Activated naive CD8-positive, alpha-beta T cell treated with anti-CD3 and anti-CD28 coated beads, Interleukin-2, amount 50 U/mL, for 16 hours (primary cell): ENCODE measurements around the gene RPS2.

Experiments used
- DNase-seq: peaks from one replicate; pipeline ENCODE4 v3.0.0-alpha.2; 2020; ENCODE audit warnings: low read depth, low spot score

RPS2 gene

DNA sequence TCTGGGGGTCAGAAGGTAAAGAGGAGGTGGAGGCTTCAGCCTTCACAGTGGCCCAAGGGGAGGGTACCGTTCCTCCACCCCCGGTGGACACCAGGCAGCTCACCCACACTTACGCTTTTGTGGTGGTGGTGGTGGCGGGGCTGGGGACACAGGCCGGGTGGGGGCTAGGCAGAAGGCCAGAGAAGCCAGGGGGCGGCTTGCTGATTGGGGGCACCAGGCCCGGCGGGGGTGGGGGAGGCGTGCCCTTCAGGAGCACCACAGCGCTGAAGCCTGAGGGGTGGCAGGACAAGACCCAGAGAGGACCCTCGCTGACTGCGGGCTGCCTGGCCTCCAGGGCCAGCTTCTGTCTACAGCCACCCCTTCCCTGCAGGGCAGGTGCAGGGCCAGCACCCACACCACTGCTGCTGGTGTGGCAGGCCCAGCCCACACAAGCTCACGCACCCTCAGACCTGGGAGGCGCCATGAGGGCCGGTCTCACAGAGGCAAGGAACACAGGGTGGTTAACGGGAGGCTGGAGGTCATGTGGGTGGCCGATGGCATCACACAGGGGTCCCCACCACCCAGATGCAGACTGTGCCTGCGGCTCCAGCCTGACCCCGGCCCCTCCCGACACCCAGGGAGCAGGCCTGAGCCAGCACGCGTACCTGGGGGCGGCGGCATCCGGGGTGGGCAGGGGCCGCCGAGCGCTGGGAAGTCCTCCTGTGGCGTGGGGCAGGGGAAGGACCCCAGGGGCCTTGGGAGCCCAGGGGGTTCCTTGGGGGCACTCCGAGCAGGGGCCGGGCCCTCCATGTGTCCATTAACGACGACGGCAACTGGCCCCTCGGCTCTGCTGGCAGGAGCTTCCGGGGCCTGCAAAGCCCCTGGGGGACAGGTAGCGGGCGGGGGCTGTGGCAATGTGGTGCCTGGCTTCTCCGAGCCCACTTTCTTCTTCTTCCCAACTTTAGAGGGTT, 34.5 kb upstream of the RPS2 start:
- DNase-seq = no peak

DNA sequence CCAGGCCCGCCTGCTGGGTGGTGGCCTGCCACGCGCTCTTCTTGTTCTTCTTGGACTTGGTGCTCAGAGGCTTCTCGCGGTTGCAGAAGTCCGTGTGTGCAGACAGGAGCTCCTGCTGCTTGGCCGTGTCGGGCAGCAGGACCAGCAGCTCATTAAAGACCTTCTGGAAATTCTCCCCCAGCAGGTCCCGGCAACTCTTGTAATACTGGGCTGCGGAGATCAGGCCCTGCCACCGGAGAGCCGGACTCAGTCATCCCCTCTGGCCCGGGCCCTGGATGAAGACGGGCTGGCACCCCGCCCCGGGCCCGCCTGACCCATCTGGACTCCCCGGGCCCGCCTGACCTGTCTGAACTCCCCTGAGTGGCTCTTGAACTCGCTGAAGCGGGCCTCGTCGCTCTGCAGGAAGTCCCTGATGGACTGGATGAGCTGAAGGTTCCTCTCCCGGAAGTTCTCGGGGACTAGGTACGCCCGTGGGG, 33.8 kb upstream of the RPS2 start:
- no peak for DNase-seq

DNA sequence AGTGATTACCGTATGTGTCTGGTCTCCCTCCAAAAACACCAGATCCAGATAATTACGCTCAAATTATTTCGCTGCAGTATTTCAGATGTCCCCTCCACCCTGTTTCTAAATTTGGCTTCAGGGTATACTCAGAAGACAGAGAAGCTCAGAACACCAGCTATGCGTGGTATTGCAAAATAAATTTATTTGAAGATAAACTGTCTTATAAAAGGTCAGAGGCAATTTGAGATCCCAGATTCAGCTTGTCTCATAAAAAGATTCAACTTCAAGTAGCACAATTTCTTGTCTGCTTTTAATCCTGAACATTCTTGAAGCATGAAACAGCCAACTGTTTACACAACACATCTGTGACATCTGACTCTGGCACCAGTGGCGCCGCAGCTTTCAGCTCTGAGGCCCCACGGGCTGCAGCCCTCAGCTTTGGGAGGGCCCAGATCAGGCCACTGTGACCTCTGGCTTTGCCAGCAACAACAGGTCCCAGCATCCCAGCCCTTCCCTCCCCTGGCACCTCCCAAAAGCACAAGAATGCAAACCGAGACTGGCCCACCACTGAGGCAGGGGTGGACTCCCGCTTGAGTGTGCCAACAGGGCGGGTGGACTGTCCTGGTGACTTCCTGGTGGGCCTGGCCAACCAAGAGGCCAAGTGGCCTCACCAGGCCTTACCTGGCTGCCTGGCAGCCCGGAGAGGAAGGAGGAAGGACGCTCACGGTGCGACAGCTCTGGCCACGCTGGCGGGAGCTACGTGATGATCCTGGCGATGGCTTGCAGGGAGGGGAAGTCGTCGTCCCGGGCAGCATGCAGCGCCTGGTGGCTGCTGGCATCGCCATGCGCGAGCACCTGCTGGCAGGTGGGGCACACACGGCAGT, 33.1 kb upstream of the RPS2 start:
- DNase-seq = no peak

DNA sequence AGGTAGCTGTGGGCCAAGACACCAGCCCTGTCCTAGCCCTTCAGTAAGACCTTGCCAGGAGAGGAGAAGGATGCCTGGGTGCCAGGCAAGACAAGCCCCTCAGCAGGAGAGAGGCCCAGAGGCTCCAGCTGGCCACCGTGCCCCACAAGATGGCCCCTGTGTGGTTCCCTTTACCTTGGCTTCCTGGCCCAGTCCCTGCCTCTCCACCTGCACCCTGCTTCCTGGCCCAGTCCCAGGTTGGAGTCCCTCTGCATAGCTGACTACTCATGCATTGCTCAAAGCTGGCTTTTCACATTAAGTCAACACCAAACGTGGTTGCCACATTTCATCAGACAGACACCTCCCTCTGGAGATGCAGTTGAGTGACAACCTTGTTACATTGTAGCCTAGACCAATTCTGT, 29.1 kb upstream of the RPS2 start:
- DNase-seq = no peak

DNA sequence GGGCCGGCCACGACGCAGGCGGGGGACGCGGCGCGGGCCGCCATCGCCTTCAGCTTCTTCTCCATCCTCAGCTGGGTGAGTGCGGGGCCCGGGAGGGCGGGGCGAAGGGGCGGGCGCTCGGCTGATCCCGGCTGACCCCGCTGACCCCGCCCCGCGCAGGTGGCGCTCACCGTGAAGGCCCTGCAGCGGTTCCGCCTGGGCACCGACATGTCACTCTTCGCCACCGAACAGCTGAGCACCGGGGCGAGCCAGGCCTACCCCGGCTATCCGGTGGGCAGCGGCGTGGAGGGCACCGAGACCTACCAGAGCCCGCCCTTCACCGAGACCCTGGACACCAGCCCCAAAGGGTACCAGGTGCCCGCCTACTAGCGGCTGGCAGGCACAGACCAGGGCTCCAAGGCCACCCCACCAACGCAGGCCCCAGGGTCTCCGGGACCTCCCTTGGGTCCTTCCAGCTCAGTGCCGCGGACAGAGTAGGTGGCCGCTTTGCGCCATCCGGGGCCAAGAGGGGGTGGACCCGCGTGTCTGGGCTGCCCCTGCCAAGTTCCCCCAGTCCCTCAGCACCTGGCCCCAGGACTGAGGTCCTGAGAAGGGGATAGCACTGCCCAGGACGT, 28.2 kb upstream of the RPS2 start:
- no peak for DNase-seq

DNA sequence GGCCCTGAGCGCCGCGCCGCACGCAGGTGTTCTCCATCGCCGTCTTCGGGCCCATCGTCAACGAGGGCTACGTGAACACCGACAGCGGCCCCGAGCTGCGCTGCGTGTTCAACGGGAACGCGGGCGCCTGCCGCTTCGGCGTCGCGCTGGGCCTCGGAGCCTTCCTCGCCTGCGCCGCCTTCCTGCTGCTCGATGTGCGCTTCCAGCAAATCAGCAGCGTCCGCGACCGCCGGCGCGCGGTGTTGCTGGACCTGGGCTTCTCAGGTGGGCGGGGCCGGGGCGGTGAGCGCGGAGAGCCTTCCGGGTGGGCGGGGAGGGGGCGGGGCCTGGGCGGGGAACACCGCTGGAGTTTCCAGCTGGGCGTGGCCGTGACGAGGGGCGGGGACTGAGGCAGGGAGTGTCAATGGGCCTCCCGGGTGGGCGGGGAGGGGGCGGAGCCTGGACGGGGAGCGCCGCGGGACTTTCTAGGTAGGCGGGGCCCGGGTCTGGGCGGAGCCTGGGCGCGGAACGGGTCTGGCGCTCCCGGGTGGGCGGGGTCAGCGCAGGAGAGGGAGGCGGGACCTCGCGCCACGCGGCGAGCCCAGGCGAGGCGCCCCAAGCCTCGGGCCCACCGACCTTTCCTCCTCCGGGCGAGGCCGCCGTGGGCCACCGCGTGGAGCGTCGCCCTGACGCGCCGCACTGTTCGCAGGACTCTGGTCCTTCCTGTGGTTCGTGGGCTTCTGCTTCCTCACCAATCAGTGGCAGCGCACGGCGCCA, 27.5 kb upstream of the RPS2 start:
- DNase-seq = peak; percentile 94

DNA sequence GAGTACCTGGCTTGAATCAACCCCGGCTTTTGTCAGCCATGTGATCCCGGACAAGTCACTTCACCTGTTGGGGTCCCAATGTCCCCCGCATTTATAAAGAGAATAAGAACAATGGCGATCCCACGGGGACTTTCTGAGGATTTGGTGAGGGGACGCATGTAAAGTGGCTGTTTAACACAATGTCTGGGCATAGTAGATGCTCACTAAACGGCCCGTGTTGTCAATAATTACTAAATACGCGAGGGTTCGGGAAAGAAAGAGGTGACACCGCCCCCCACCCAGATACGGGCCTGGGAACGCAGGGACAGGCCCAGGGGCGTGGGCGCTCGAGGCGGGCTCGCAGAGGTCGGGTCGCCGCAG, 26.9 kb upstream of the RPS2 start:
- no peak for DNase-seq

DNA sequence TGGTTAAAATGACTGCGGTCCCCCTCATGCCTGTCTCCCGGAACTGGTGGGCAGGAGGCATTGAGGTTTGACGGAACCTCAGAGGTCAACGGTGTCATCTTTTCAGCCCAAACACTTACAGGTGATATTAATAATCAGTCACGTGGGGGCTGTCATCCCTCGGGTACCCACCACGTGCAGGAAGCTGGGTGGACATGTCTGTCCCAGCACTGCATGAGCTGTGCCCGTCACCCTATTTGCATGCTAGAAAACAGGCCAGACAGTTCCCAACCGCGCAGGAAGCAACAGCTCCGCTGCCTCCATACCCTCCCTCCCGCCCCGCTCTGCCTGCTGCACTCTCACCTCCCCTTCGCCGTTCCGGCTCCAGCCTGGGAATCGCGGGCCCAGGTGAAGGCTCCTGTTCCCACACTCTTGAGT, 26.5 kb upstream of the RPS2 start:
- DNase-seq = no peak

DNA sequence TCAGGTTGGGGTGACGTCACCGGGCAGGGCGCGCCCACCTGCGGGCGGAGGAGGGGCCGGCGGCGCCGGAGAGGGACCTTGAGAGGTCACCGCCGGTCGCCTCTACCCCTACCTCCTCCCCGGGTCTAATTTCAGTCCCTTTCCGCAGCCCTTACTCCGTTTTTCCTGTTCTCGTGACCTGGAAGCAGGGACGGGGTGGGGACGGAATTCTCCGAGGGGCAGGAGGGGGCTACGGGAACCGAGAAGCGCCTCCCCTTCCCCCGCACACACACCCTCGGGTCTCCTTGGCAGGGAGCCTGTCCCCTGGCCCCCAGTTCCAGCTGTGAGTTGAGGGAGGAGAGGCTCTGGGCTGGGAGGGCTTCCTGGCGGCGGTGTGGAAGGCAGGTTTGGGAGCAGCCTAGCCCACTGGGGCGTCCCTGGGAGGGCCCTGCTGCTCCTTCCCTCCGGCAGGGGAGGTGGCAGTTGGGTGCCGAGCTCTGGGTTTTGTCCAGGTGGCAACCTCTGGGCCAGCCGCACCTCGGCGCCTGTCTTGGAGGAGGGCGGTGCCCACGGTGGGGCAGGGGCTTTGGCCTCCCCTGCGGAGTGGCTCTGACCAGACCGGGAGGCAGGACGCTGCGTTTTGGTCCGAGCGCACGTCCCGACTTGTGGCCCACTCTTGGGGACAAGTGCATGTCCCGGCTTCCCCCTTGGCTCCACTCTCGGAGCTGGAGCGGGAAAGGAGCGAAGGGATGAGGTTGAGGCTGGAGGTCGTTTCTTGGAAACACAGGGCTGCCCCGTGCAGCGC, 25.9 kb upstream of the RPS2 start:
- DNase-seq = no peak

DNA sequence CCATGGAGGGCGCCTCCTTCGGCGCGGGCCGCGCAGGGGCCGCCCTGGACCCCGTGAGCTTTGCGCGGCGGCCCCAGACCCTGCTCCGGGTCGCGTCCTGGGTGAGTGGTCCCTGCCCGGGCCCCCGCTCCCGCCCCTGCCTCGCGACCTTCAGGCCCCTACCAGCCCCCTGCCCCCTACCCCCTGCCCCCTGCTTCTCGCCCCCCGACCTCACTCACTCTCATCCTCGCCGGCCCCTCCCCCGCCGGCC, 25.4 kb upstream of the RPS2 start:
- no peak for DNase-seq

DNA sequence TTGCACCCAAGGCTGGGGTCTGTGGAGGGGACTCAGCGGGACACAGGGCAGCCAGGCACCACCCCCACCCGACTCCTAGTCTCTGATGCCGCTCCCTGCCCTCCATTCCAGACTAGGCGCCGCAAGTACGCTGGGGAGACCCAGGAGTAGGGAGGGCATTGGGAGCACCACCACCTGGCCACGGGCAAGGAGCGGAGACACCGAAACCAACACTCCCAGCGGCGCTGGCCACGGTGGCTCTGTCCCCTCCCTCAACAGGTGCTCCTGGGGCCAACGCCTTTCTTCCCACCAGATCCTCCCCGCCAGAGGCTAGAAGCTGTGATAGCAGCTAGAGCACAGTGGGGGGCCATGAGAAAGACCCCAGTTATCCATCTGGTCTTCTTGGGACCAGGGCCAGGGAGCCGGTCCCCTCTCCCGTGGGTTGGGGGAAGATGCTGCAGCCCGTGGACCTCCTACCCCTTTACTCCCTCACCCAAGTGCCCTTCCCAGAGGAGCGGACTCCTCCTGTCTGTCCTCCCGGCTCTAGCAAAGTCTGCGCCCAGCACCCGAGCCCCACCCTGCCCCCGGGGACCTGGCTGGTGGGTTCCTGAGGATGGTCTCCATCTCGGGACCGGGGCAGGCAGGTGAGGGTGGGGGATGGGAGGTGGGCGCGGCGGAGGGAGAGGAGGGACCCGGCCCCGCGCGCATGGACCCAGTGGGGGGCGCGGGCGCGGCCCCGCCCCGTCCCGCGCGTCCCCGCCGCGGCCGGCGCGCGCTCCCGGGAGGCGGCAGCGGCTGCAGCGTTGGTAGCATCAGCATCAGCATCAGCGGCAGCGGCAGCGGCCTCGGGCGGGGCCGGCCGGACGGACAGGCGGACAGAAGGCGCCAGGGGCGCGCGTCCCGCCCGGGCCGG, 24.8 kb upstream of the RPS2 start, which contains the start of gene SYNGR3:
TSS of gene SYNGR3 (plus strand) at position 762 of the 892 bp plus-strand sequence. CDS start 133 bp downstream, outside the sequence.
- DNase-seq = no peak

DNA sequence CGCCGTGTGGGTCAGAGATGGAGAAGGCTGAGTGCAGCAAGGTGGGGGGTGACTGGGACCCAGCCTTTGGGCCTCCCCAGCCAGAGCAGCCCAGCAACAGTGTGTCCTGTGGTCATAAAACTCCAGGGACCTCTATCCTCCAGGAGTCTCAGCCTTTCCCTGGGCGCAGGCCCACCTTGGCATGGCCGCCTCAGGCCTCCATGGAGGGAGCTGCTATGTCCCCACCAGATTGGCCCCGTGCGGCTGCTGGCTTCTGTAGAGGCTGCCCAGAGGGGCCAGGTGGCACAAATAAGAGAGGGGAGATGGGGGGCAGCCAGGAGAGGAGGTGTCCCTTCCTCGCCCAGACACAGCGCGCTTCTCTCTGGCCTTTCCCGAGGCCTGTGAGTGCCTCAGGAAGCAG, 22.6 kb upstream of the RPS2 start:
- no peak for DNase-seq

DNA sequence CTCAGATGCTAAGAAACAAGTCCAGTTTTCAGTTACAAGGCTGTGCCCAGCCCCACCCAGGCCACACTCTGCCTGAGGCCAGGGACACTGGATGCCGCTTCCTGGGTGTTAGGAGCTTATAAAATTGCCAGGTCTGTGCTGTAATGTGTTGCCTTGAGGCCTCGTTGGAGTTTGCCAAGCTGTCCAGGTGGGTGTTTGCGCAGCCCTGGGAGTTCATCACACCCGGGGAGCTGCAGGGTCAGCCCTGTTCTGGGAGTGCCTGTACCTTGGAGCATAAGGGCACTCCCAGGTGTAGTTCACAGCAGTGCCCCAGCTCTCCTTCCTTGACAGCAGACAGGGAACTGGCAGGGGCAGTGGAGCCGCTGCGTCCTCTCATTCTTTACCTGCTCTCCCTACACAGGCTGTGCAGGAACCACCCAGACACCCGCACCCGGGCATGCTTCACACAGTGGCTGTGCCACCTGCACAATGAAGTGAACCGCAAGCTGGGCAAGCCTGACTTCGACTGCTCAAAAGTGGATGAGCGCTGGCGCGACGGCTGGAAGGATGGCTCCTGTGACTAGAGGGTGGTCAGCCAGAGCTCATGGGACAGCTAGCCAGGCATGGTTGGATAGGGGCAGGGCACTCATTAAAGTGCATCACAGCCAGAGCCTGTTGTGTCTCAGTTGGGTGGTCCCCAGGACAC, 21.0 kb upstream of the RPS2 start:
- DNase-seq = no peak

DNA sequence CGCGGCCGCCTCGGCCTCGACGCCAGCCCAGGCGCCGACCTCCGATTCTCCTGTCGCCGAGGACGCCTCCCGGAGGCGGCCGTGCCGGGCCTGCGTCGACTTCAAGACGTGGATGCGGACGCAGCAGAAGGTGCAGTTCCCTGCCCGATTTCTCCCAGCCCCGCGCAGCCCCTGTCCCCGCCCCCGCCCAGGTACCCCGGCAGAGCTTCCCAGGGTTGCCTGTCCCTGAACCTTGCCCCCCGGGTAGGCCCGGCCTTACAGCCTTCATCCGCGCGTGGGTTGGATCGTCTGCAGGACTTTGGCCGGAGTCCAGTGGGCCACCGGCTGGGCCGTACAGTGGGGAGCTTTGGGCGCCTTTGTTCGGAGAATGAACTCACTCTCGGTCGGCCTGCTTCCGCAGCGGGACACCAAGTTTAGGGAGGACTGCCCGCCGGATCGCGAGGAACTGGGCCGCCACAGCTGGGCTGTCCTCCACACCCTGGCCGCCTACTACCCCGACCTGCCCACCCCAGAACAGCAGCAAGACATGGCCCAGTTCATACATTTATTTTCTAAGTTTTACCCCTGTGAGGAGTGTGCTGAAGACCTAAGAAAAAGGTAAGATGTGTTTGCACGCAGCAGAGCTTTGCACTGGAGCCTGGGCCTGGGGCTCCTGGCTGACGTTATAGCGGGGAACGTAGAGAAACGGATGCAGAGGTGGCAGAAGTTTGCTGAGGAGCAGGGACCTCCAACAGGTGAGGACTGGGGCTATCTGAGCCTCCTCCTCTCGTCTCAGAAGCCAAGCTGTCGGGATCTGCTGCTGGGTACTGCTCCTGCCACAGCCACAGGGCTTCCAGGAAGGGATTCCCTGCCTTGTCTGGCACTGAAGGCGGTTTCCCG, 20.0 kb upstream of the RPS2 start:
- DNase-seq = no peak

DNA sequence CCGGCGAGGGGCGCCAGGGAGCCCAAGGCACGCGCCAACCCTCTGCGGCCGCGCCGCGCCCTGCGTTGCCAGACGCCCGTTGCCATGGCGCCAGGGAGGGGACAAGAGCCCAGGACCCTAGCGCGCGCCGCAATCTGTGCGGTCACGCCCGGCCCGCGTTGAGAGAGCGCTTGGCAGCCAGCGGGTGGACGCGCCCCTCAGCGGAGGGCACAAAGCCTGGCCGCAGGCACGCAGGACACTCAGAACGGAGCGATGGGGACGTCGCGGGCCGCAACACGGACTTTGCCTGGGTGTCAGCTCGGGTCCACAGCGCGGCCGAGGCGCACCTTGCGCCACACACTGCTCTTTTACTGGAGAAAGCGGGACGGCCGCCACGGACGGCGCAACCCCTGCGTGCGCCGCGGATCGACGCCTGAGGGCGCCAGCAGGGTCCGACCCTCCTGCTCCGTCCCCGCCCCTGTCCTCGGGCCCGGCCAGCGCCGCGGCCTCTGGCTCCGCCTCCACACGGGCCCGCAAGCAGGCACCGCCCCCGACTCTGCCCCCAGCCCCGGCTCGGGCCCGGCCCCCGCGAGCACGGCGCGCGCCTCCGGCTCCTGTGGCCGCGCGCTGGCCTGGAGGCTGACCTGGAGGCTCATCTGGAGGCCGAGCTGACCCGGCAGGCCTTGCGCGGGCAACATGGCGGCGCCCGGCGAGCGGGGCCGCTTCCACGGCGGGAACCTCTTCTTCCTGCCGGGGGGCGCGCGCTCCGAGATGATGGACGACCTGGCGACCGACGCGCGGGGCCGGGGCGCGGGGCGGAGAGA, 19.1 kb upstream of the RPS2 start, which contains the start of gene GFER:
TSS of gene GFER (plus strand) at position 650 of the 803 bp plus-strand sequence. CDS start at position 676, 26 bp downstream.
- no peak for DNase-seq

DNA sequence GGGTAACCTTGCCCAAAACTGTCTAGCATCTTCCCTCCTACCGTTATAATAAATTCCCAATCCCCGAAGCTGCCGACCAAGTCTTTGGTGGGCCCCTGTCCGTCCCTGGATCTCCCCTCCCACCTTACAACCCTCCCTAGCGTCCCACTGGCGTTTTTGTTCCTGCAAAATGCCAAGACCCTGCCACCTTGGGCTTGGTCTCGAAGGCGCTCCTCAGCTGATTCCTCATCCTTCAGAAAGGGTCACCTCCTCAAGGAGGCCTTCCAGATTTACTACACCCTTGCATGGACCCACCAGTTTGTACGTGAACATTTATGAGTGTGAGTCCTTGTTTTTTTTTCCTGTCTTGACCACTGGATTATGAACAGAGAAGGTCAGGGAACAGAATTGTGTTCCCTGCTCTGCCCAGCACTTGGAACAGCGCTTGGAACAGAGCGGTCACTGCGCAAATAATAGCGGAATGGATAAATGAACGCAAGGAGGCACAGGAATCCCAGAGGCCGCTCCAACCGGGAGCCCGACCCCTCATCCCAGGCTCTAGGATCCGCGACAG, 18.4 kb upstream of the RPS2 start:
- no peak for DNase-seq

DNA sequence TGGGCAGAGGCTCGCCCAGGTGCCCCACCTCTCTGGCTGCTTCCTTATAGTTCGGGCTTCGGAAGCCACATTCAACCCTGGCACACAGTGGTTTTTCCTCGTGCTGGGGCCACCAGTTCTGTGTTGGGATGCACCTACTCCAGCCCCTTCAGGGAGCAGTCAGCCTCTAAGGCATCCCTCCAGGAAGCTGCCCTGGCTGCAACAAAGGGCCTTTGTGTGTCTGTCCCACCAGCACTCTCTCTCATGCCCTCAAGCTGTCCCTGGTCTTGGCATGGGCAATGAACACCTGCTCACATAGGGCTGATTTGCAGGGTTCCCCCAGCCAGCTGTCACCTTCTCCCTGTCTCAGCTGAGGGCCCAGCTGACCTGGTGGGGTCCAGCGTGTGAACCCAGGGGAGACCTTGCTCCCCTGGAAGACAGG, 17.4 kb upstream of the RPS2 start:
- DNase-seq = no peak
